CD4-positive, alpha-beta T cell treated with Interleukin-12 subunit alpha and Interleukin-12 subunit beta, for 1 hour (primary cell): ENCODE data around the gene AMZ1.

Experiments used
- DNase-seq: peaks from one replicate; pipeline ENCODE4 v3.0.0-alpha.2; 2020

AMZ1 gene

DNA sequence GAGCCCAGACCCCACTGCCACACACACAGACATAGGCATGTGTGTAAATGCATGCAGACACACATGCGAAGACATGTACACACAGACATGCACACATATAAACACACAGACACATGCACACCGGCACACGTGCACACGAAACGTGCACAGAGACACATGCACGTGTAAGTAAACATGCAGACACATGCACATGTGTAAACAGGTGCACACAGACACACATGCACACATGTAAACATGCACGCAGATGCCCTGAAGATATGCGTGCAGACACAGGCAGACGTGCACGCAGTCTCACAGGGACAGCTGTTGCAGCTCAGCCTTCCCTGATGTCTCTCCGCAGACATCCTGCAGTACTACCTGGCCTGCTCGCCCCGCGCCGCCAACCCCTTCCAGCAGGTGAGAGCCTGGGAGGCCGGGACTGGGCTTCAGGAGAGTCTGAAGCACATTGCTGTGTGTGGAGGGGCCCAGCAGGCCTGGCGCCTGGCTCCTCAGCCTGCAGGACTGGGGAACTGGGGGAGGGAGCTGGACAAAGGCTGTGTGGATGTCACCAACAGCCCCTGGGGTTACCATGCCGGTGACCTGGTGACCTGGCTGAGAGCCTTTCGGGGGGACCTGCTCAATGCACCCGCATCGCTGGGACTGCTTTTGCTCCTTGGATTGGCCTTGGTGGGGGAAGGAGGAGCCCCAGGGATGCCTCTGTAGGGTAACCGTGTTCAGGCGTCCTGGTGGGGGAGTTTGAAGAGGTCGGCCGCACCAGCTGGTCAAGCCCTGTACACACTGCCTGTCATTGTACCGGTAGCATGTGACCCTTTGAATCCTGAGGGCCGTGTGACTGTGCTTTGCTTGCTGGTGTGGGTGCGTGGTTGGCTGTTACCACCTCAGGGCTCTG lies 35.9 kb upstream of the AMZ1 start:
- DNase-seq, result no peak

DNA sequence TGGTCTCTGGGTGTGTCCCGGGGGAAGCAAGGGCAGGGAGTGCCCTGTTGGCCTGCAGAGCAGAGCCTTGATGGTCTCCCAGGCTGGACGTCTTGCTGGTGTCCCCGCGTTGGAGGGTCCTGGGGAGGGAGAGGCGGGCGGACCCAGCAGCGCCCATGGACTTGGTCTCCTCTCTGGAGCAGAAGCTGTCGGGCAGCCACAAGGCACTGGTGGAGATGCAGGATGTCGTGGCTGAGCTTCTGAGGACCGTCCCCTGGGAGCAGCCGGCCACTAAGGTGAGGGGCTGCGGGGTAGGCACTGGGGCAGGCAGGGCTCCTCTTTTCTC lies 35.3 kb upstream of the AMZ1 start:
- DNase-seq, result no peak

DNA sequence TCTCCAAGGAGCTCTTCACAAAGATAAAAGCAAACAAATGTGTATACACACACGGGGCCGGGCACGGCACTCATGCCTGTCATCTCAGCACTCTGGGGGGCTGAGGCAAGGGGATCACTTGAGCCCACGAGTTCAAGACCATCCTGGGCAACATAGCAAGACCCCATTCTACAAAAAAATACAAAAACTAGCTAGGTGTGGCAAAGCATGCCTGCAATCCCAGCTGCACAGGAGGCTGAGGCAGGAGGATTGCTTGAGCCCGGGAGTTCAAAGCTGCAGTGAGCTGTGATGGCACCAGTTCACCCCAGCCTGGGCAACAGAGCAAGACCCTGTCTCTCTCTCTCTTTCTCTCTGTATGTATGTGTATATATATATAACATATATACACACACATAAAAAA lies 33.9 kb upstream of the AMZ1 start:
- no peak for DNase-seq

DNA sequence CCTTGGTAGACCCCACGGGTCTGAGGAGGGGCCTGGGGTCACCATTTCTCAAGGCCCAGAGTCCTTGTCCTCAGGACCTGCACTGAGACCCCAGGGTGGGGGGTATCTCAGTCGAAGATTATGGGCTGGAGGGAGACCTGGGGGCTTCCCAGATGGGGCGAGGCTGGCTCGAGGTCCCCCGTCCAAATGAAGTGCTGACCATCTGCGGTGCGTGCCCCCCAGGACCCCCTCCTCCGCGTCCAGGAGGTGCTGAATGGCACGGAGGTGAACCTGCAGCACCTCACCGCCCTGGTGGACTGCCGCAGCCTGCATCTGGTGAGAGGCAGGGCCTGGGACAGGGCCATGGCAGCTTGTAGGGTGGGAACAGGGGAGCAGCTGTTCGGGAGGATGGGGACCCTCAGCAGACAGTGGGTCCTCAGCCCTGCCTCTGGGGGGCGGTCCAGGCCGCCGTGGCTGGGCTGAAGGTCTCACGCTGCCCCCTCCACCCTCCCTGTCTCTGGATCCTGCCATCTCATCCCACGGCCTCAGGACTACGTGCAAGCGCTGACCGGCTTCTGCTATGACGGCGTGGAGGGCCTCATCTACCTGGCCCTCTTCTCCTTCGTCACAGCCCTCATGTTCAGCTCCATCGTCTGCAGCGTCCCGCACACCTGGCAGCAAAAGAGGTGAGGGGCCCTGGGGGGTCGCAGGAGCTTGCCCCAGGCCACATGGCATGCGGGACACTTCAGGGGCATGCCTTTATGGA lies 32.0 kb upstream of the AMZ1 start:
- DNase-seq, result no peak

DNA sequence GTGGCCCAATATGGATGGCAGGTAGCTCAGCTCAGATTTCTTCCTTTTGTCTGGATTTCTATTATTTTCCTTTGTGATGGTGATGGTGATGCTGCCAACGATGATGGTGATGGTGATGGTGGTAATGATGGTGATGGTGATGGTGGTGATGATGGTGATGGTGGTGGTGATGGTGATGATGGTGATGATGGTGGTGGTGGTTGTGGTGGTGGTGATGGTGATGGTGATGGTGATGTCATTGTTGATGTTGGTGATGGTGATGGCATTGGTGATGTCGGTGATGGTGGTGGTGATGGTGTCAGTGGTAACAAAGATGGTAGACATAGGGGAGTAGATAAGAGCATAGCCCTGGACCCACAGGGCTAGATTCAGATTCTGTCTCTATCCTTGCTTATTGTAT lies 30.8 kb upstream of the AMZ1 start:
- DNase-seq, result no peak

DNA sequence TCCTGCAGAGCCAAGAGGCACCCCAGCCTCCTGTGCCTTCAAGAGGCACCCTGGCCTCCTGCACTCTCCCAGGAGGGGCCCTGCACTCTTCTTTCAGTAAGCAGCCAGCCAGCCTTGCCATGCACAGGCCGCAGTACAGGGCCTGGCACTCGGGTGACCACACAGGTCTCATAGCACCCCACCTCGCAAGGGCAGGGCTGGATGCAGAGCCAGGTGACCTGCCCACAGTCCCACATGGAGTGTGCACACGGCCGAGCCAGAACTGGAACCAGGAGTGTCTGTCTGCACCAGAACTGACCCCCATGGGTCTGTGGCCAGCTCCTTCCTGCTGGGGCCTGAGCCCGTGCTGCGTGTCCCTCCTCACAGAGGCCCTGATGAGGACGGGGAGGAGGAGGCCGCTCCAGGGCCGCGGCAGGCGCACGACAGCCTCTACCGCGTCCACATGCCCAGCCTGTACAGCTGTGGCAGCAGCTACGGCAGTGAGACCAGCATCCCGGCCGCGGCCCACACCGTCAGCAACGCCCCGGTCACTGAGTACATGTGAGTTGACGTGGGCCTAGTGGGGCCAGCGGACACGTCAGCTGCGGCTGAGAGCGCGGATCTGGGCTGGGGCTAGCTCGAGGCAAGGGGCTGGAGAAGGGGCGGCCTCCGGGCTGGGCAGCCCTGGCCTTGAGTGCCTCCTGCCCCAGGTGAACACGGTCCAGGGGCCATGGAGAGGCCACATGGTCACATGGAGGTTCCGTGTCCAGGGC lies 29.9 kb upstream of the AMZ1 start:
- DNase-seq, result no peak

- no peak for DNase-seq
Observed at GRCh38 chr7:2658941-2659340, 29.1 kb upstream of the AMZ1 start.

GRCh38 chr7:2659556-2660358 lies 28.2 kb upstream of the AMZ1 start:
- DNase-seq, result no peak

DNA sequence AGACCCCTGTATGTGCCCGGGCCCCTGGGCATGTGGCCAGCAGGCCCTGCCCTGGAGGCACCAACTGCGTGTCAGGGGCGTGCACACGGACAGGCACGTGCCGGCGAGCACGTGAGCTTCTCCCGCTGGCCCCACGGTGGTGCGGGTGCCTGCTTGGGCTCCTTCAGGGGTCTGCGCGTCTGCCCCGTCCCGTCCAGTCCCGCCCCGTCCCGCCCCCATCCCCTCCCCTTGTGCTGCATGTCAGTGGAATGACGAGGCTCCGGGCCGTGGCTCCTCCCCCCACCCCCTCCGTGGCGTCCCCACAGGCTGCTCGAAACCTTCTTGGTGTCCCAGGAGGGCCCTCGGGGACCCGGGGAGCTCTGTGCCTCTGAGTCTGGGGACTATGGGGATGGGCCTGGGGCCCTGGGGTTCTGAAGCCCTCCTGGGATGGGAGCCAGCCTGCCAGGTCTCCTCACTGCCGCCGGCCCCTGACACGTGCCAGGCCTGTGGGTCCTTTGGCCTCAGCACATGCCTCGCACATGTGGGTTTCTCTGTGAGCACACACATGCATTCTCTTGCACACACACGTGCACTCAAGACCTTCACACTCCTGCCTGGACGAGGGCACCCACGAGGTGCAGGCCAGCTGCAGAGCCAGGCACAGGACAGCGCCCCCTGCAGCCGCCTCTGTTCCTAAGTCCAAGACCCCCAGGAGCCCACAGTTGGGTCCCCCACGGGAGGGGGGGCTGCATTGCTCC lies 27.5 kb upstream of the AMZ1 start:
- no peak for DNase-seq

GRCh38 chr7:2661096-2661449 lies 26.9 kb upstream of the AMZ1 start:
- DNase-seq, result no peak

DNA sequence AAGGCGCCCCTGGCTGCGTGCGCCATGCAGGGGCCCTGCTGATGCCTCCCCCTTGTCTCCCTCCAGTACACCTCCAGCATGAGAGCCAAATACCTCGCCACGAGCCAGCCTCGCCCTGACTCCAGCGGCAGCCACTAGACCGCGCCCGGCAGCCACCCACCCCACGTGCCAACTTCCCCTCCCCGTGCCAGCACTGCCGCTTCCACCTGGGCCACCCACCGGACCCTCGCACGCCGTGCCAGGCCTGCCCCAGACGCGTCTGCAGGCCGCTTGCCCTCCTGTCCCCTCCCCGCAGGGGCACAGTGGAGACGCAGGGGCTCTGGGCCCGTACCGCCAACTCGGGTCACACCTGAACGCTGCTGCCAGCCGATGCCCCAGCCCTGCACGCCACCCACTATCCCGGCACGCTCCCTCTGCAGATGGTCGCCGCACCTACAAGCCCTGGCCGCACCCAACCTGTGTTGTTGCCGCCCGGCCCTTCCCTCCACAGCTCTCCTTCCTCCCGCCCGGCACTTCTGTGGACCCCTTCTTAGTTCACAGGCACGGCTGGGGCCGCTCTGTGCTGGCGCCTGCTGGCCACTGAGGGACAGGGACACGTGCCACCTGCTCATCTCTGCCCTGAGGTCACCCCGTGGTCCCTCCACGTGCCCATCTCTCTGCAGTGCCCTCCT lies 26.3 kb upstream of the AMZ1 start:
- no peak for DNase-seq

- DNase-seq, result no peak
Observed at GRCh38 chr7:2662273-2663120, 25.5 kb upstream of the AMZ1 start.

DNA sequence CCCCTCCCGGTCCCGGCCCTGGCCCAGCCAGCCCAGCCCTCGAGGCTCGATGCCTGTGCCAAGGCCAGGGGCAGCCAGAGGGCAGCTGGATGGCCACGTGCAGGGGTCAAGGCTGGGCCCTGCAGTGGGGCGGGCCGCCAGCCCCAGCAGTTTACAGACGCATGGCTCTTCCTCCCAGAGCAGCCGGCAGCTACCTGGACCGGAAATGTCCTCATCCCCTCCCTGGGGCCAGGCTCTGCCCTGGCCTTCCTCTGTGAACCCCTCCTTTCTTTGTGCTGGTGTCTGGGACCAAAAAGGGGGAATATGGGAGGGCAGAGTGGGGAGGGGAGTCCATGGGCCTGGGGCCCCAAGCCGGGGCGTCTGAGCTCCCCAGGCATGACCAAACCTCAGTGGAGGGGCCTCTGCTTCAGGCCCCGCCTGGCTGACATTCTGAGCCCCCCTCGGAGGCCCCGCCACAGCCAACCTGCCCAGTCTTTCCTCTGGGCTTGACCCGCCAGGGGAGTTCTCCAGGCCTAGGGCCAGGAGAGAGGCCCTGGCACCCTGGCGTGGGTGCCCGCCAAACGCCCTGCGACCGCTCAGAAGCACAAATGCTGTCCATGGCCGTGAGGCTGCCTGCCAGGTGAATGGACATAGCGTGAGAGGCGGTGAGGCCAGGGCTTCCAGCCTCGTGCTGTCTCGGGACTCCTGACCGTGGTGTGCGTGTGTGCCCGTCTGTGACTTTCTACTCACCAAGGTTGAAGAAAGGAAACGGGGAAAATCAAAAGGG lies 24.7 kb upstream of the AMZ1 start:
- no peak for DNase-seq

GRCh38 chr7:2663960-2664359 lies 24.0 kb upstream of the AMZ1 start:
- DNase-seq, result no peak

DNA sequence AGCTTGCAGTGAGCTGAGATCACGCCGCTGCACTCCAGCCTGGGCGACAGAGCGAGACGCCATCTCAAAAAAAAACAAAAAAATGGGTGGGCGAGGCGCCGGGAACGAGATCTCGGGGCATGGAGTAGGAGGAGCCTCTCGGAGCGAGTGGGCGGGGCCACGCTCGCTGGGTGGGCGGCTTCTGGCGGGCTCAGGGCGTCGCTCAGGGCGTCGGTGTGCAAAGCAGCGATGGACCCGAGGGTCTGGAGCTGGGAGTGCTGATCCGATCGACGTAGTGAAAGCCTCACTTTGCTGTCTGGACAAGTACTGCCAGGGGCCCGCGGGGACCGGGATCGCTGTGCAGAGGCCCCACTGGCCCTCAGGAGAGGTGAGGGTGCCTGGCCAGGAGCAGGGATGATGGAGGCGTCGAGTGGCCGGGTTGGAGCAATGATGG lies 22.6 kb upstream of the AMZ1 start:
- DNase-seq, result no peak

GRCh38 chr7:2666155-2666554 lies 21.8 kb upstream of the AMZ1 start:
- no peak for DNase-seq

- no peak for DNase-seq
Observed at GRCh38 chr7:2666588-2667250, 21.3 kb upstream of the AMZ1 start.

- no peak for DNase-seq
Observed at GRCh38 chr7:2667843-2668242, 20.2 kb upstream of the AMZ1 start.

- no peak for DNase-seq
Observed at GRCh38 chr7:2668401-2668800, 19.6 kb upstream of the AMZ1 start.
